Measurements from ENCODE around the gene VPS33B. TPM values are rescaled to one million over a fixed set of nuclear protein-coding genes. Genes with fewer than 3 reads are reported as not detected.

VPS33B gene
- total and polyA plus RNA-seq, 2 of the 13 experiments (the other 11 are each of a cell fraction or from before 2014, with no cell fraction given) = 15.8 to 16.5 TPM

DNA sequence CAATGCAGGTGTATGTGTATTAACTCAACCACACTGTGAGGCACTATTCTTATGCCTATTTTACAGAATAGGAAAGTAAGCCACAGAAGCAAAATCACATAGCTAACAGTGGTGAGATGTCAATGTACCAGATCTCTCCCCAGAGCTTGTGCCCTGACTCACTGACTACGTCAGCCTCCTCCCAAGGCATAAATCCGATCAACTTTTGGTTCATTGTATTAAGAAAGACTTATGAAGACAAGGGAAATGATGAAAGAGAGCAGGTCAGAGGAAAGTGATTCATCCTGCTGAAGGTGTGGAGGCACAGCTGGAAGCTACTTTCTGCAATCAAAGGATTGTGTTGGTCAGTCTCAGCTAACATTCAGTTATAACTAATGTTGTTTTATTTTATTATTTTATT, 44.6 kb upstream of the VPS33B start:
- Histone ChIP-seq H3K79me2 (ENCODE audit: insufficient read depth, low read length) (no peaks in the 10 kb centered on the region), H3K36me3 (replicated peaks in 1 of 2; ENCODE audit: control insufficient read depth in 1 of 2, insufficient read depth in 2 of 2, low read length in 2 of 2) (no peaks in the 10 kb centered on the region), H3K4me3 (replicated peaks in 1 of 3; ENCODE audit: insufficient read depth in 1 of 3, low read depth in 2 of 3, low read length in 3 of 3) (no peak overlapping the region), H3K9me3 (ENCODE audit: low read length) (no peaks in the 10 kb centered on the region), H3K4me2 (ENCODE audit: low read depth, low read length) (no peak overlapping the region), H3K9ac (ENCODE audit: insufficient read depth, low read depth, low read length) (no peak overlapping the region), H3K27me3 (ENCODE audit: control insufficient read depth in 1 of 2, insufficient read depth in 2 of 2, low read length in 2 of 2) (peaks cover 2 to 5% of the 10 kb centered on the region in 2 experiments; a peak in 2 of 5 replicates), H4K20me1 (ENCODE audit: insufficient read depth, low read length) (no peaks in the 10 kb centered on the region), H3K27ac (ENCODE audit: extremely low read length, insufficient read depth, low read length) (no peak overlapping the region), H3K4me1 (ENCODE audit: insufficient read depth, low read length) (no peaks in the 10 kb centered on the region), H2AFZ (ENCODE audit: low read length) (no peak overlapping the region)
- DNase-seq (ENCODE audit: low spot score) (no peak), ATAC-seq (no peak), FAIRE-seq (no peak)
- WGBS (ENCODE audit: low lambda C conversion rate) = 5% methylated on average over 2 of the region's 2 CpGs
- TF ChIP-seq HNRNPK (IDR thresholded peaks at IDR 0.05; ENCODE audit: low read depth, low read length, poor library complexity, severe bottlenecking) (no peak), ZNF749 (CRISPR knock-in tag; IDR thresholded peaks at IDR 0.05; ENCODE audit: borderline replicate concordance) (no peak), RXRA (CRISPR knock-in tag; IDR thresholded peaks at IDR 0.05) (no peak), ZNF550 (CRISPR knock-in tag; IDR thresholded peaks at IDR 0.05; ENCODE audit: borderline replicate concordance) (no peak), ZNF253 (CRISPR knock-in tag; IDR thresholded peaks at IDR 0.05; ENCODE audit: borderline replicate concordance) (no peak), PHF21A (CRISPR knock-in tag; IDR thresholded peaks at IDR 0.05) (no peak), NFYB (CRISPR knock-in tag; IDR thresholded peaks at IDR 0.05) (no peak), TBX2 (CRISPR knock-in tag; IDR thresholded peaks at IDR 0.05; ENCODE audit: borderline replicate concordance) (no peak), ZNF101 (CRISPR knock-in tag; IDR thresholded peaks at IDR 0.05; ENCODE audit: borderline replicate concordance, low read depth) (no peak), CCDC6 (CRISPR knock-in tag; IDR thresholded peaks at IDR 0.05) (no peak), CREB1 (IDR thresholded peaks at IDR 0.05) (no peak), CREB1 (CRISPR knock-in tag; IDR thresholded peaks at IDR 0.05) (no peak), ZSCAN31 (CRISPR knock-in tag; IDR thresholded peaks at IDR 0.05; ENCODE audit: low read depth) (no peak), SIN3A (IDR thresholded peaks at IDR 0.05; ENCODE audit: borderline replicate concordance, low read depth, low read length) (no peak), HMG20A (CRISPR knock-in tag; IDR thresholded peaks at IDR 0.05; ENCODE audit: borderline replicate concordance) (no peak), KDM5A (IDR thresholded peaks at IDR 0.05; ENCODE audit: borderline replicate concordance, low read length) (no peak)
- TF ChIP-seq, protein P1, sequence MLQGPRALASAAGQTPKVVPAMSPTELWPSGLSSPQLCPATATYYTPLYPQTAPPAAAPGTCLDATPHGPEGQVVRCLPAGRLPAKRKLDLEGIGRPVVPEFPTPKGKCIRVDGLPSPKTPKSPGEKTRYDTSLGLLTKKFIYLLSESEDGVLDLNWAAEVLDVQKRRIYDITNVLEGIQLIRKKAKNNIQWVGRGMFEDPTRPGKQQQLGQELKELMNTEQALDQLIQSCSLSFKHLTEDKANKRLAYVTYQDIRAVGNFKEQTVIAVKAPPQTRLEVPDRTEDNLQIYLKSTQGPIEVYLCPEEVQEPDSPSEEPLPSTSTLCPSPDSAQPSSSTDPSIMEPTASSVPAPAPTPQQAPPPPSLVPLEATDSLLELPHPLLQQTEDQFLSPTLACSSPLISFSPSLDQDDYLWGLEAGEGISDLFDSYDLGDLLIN (CRISPR knock-in tag; IDR thresholded peaks at IDR 0.05; ENCODE audit: borderline replicate concordance) = no peak
- TF ChIP-seq, protein P2, sequence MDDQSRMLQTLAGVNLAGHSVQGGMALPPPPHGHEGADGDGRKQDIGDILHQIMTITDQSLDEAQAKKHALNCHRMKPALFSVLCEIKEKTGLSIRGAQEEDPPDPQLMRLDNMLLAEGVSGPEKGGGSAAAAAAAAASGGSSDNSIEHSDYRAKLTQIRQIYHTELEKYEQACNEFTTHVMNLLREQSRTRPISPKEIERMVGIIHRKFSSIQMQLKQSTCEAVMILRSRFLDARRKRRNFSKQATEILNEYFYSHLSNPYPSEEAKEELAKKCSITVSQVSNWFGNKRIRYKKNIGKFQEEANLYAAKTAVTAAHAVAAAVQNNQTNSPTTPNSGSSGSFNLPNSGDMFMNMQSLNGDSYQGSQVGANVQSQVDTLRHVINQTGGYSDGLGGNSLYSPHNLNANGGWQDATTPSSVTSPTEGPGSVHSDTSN (CRISPR knock-in tag; IDR thresholded peaks at IDR 0.05; ENCODE audit: borderline replicate concordance) = no peak
- BruUV-seq (replicated peaks) = no TSS peak
- ChIA-PET POLR2A (no interaction called here), CTCF (ENCODE audit: low intra/inter-chr PET ratio, low total read pairs) (no interaction called here)
- intact Hi-C loops (cut with micrococcal nuclease; ENCODE audit: unreplicated experiment) (no loop called here), in situ Hi-C loops (cut with HindIII; ENCODE audit: extremely low pct_ligation_motif_present, low pct_unique_long_range_greater_than_20kb) (no loop called here)
